RWPE2 (cell line): ENCODE results near the gene EFCAB9.

Experiments
- ATAC-seq: fragments of 200-7000 bp; cut with Tn5 transposase; 3 replicates; pipeline ENCODE4 v1.9.1; 2021; ENCODE audit warnings: low read depth
- DNase-seq: peaks from one replicate; pipeline ENCODE4 v3.0.0-alpha.2; 2020; ENCODE audit warnings: low spot score
- H3K27ac ChIP-seq: fragments of 450-650 bp; 2 replicates; pipeline ENCODE4 v1.5.1; 2017; ENCODE audit warnings: mild to moderate bottlenecking; ENCODE audit not compliant: poor library complexity, severe bottlenecking
- H3K27me3 ChIP-seq: fragments of 250-450 bp; sonication (Bioruptor Pico); 2 replicates; pipeline ENCODE4 v1.5.1; 2021; ENCODE audit warnings: mild to moderate bottlenecking, moderate library complexity; ENCODE audit not compliant: insufficient read depth, poor library complexity, severe bottlenecking
- H3K36me3 ChIP-seq: fragments of 250-450 bp; sonication (Bioruptor Pico); 2 replicates; pipeline ENCODE4 v1.5.1; 2020; ENCODE audit warnings: low read depth, mild to moderate bottlenecking, moderate library complexity
- H3K4me1 ChIP-seq: fragments of 250-450 bp; sonication (Bioruptor Pico); 2 replicates; pipeline ENCODE4 v1.5.1; 2021; ENCODE audit warnings: mild to moderate bottlenecking, moderate library complexity; ENCODE audit not compliant: insufficient read depth, poor library complexity, severe bottlenecking
- H3K4me3 ChIP-seq: fragments of 250-450 bp; sonication (Bioruptor Pico); 2 replicates; pipeline ENCODE4 v1.5.1; 2021; ENCODE audit warnings: mild to moderate bottlenecking, moderate library complexity; ENCODE audit not compliant: severe bottlenecking
- H3K9me3 ChIP-seq: fragments of 250-450 bp; sonication (Bioruptor Pico); 2 replicates; pipeline ENCODE4 v1.5.1; 2021; ENCODE audit warnings: mild to moderate bottlenecking, moderate library complexity; ENCODE audit not compliant: severe bottlenecking
- TF ChIP-seq, protein P1 (sequence below): fragments of 450-650 bp; IDR thresholded peaks from one replicate; pipeline ENCODE4 v1.5.1; 2017; ENCODE audit warnings: mild to moderate bottlenecking, moderate library complexity; ENCODE audit not compliant: poor library complexity, severe bottlenecking

Gene EFCAB9

DNA sequence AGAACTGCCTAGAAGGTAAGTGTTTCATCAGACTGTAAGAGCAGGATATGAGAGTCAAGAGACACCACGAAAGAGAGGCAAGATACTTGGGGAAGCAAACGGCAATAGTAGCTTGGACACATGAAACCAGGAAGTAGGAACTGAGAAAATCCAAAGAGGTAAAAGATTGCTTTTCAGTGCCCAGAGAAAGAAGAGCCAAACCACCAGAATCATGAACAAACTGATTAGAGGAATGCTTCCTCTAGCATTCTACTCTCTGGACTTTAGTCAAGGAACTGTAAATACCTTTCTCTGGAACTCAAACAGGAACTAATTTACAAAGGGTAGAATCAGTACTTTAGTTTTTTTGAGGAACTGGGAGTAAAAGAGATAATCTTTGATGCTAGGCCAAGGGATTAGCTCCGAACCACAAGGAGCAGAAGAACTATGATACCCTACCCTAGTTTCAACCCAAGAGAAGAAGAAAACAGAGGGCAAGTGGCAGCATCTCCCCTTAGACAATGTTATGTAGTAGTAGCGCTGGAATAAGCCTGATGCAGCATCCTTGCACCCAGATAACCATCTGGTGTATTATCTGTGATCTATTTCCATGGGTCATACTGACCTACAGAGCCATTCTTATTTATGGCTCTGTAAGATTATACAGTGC is 41.3 kb downstream of the EFCAB9 start:
- DNase-seq (no peak), ATAC-seq (no peak)
- no peaks in the 10 kb centered on the region for H3K27me3 ChIP-seq
- TF ChIP-seq, protein P1, sequence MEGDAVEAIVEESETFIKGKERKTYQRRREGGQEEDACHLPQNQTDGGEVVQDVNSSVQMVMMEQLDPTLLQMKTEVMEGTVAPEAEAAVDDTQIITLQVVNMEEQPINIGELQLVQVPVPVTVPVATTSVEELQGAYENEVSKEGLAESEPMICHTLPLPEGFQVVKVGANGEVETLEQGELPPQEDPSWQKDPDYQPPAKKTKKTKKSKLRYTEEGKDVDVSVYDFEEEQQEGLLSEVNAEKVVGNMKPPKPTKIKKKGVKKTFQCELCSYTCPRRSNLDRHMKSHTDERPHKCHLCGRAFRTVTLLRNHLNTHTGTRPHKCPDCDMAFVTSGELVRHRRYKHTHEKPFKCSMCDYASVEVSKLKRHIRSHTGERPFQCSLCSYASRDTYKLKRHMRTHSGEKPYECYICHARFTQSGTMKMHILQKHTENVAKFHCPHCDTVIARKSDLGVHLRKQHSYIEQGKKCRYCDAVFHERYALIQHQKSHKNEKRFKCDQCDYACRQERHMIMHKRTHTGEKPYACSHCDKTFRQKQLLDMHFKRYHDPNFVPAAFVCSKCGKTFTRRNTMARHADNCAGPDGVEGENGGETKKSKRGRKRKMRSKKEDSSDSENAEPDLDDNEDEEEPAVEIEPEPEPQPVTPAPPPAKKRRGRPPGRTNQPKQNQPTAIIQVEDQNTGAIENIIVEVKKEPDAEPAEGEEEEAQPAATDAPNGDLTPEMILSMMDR, result no peak
- no peaks in the 10 kb centered on the region for H3K4me1 ChIP-seq
- no peaks in the 10 kb centered on the region for H3K9me3 ChIP-seq
- peaks cover 26% of the 10 kb centered on the region for H3K36me3 ChIP-seq
- no peak overlapping the region for H3K4me3 ChIP-seq
- H3K27ac ChIP-seq, result no peak overlapping the region

DNA sequence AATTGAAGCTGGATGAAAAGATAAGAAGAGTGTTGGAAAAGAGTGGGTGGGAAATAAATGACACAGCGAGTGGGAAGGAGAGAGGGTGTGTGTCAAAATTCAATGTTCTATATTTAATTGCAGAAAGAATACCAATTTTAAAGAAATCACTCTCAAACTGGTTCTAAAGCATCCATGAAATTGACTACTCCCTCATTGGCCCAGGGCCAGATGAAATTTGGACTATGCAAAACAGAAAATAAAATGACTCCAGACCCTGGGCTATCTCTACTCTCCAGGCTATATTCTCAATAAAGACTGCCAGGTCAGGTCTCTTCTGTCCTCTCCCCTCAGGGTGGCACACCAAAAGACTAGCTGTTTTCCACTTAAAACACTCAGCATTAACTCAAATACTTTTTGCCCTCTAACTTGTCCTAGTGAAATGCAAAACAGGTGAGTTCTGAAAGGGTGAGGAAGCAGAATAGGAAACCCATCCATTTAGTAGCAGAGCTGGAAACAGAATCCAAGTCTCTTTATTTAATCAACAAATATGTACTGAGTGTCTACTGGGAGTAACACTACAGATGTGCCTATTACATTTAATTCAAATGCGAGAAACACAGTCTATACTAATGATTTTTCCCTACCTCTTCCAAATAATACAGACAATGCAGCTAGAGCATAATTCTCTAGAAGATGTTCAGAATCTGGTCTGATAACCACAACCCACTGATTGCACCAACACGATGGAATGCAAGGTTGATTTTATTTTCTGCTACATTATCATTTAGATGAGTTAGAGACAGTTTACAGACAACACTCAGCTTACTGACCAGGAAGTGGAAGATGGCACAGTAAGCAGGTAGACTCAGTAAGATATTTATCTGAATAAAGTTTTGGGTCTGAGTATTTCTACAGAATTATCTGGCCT is 42.1 kb downstream of the EFCAB9 start:
- no peaks in the 10 kb centered on the region for H3K4me1 ChIP-seq

DNA sequence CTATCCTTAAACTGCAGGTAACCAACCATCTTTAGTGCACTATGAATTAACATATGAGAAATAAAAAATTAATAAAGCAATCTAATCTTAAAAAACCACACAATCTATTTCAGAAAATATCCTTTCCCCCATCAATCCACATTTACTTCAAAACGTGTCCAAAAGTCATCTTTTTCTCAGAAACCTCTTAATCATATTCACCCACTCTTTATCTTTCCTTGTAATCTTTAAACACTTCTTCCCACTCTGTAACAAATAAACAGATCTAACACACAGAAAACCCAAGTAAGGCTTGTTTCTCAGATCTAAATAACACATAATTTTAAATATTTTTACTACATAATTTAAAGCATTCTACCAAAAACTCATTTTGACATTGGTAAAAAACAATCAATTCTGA is 44.4 kb downstream of the EFCAB9 start:
- DNase-seq (no peak), ATAC-seq (no peak)
- Histone ChIP-seq H3K27me3 (no peaks in the 10 kb centered on the region), H3K36me3 (peaks cover 6% of the 10 kb centered on the region; the same call in 1 of the 2 replicates), H3K27ac (no peak overlapping the region), H3K4me3 (no peak overlapping the region), H3K4me1 (no peaks in the 10 kb centered on the region), H3K9me3 (no peaks in the 10 kb centered on the region)
- TF ChIP-seq, protein P1, result no peak

More for the DNA sequence above, 42.1 kb downstream of the EFCAB9 start:
- peaks cover 20% of the 10 kb centered on the region for H3K36me3 ChIP-seq
- ATAC-seq (no peak; the same call in 2 of the 3 replicates), DNase-seq (no peak)
- H3K9me3 ChIP-seq, result no peaks in the 10 kb centered on the region
- H3K27ac ChIP-seq, result no peak overlapping the region
- TF ChIP-seq, protein P1, result no peak
- no peaks in the 10 kb centered on the region for H3K27me3 ChIP-seq
- H3K4me3 ChIP-seq, result no peak overlapping the region

DNA sequence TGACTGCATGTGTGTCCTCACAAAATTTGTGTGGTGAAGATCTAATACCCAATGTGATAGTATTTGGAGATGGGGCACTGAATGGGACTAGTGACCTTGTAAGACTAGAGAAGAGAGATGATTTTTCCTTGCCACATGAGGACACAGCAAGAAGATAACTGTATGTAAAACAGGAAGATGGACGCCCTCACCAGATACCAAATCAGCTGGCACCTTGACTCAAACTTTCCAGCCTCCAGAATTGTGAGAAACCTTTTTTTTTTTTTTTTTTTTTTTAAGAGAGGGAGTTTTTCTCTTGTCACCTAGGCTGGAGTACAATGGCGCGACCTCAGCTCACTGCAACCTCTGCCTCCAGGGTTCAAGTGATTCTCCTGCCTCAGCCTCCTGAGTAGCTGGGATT is 49.3 kb downstream of the EFCAB9 start:
- ATAC-seq, result no peak
- Histone ChIP-seq H3K9me3 (no peaks in the 10 kb centered on the region), H3K4me1 (no peaks in the 10 kb centered on the region), H3K27me3 (no peaks in the 10 kb centered on the region), H3K36me3 (no peaks in the 10 kb centered on the region; the same call in 1 of the 2 replicates), H3K4me3 (no peak overlapping the region), H3K27ac (no peak overlapping the region)
- no peak for DNase-seq
- TF ChIP-seq, protein P1, result no peak
